GM20000 (cell line): Measurements from ENCODE around the gene PRPF38B.
"Not testable (repeated sequence)": the region's sequence is repeated elsewhere in the genome, so short reads cannot be mapped to it uniquely, and the experiment has no call there.

Source experiments
- DNase-seq: peaks from one replicate; pipeline ENCODE4 v3.0.0; 2012; ENCODE audit warnings: low spot score
- TF ChIP-seq, protein P1 (sequence below): IDR thresholded peaks from 2 replicates; pipeline ENCODE4 v1.5.1; 2012; ENCODE audit warnings: mild to moderate bottlenecking, control low read depth; ENCODE audit errors: extremely low read depth, missing control alignments

The PRPF38B gene

DNA sequence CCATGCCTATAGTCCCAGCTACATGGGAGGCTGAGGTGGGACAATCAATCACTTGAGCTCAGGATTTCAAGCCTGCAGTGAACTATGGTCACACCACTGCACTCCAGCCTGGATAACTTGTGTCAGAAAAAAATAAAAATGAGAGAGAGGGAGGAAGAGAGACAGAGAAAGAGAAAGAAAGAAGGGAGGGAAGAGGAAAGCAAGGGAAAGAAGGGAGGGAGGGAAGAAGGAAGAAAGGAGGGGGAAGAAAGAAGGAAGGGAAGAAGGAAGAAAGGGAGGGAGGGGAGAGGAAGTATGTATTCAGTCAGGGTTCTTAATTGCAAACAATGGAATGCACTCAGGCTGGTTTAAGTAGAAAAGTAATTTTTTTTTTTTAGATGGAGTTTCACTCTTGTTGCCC lies 23.3 kb upstream of the PRPF38B start:
- TF ChIP-seq, protein P1, sequence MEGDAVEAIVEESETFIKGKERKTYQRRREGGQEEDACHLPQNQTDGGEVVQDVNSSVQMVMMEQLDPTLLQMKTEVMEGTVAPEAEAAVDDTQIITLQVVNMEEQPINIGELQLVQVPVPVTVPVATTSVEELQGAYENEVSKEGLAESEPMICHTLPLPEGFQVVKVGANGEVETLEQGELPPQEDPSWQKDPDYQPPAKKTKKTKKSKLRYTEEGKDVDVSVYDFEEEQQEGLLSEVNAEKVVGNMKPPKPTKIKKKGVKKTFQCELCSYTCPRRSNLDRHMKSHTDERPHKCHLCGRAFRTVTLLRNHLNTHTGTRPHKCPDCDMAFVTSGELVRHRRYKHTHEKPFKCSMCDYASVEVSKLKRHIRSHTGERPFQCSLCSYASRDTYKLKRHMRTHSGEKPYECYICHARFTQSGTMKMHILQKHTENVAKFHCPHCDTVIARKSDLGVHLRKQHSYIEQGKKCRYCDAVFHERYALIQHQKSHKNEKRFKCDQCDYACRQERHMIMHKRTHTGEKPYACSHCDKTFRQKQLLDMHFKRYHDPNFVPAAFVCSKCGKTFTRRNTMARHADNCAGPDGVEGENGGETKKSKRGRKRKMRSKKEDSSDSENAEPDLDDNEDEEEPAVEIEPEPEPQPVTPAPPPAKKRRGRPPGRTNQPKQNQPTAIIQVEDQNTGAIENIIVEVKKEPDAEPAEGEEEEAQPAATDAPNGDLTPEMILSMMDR: no peak
- no peak for DNase-seq

DNA sequence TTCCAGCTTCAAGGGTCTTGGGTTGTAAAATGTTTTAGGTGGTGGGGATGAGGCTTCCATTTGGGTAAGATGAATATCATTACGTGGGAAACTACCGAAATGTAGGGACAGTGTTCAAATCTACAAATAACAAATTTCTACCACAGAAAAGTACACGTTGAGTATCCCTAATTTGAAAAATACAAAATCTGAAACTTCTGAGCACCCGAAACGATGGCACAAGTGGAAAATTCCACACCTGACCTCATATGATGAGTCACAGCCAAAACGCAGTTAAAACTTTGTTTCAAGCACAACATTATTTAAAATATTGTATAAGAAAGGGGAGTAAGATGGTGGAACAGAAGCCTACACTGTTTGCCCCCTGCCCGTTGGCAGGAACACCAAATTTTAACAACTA lies 22.4 kb upstream of the PRPF38B start:
- TF ChIP-seq, protein P1: no peak
- no peak for DNase-seq

DNA sequence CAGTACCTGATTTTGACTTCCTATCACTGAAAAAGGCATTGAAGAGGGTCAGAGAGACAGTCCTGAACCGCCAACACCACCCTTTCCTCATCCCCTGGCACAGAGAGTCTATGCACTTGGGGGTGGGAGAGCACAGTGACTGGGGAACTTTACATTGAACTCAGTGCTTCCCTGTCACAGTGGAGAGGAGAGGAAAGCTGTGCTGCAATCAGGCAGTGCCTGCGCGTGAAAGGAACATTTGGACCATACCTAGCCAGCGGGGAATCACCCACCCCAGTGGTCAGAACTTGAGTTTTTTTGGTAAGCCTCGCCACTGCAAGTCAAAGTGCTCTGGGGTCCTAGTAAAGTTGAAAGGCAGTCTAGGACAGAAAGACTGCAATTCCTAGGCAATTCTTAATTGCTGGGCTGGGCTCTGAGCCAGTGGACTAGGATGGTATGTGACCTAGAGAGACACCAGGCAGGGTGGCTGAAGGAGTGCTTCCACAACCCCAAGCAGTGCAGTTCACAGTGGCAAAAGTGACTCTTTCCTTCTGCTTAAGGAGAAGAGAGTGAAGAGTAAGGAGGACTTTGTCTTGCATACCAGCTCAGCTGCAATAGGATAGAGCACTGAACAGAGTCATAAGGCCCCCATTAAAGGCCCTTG lies 21.9 kb upstream of the PRPF38B start:
- TF ChIP-seq, protein P1: no peak
- DNase-seq: no peak

DNA sequence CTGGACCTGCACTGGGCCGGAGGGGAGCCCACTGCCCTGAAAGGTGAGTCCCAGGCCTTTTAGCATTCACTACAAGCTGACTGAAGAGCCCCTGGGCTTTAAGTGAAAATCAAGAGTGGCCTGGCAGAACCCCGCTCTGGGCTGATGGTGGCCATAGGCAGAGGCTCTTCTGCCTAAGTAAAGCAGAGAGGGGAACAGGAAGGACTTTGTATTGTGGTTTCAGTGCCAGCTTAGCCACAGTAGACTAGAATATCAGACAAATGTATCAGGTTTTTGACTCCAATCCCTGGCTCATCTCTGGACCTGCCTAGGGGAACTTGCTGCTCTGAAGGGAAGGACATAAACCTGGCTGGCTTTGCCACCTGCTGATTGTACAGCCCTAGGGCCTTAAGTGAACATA lies 21.0 kb upstream of the PRPF38B start:
- DNase-seq: no peak
- TF ChIP-seq, protein P1: no peak

DNA sequence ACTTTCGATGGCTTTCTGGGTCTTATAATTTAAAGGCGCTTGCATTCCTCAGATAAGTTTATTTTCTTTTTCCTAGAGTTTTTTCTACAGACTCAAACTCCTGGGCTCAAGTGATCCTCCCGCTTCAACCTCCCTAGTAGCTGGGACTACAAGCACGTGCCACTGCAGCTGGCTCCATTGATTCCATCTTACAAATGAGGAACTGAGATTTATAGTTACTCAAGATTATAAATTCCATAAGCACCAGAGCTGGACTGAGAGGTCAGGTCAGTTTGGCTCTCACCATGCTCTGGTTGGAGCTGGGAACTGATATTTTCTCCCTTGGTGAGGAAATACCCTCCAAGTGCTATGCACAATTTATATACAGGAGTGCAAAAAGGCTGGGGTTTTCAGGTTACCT lies 13.4 kb upstream of the PRPF38B start:
- TF ChIP-seq, protein P1: no peak
- DNase-seq: no peak

DNA sequence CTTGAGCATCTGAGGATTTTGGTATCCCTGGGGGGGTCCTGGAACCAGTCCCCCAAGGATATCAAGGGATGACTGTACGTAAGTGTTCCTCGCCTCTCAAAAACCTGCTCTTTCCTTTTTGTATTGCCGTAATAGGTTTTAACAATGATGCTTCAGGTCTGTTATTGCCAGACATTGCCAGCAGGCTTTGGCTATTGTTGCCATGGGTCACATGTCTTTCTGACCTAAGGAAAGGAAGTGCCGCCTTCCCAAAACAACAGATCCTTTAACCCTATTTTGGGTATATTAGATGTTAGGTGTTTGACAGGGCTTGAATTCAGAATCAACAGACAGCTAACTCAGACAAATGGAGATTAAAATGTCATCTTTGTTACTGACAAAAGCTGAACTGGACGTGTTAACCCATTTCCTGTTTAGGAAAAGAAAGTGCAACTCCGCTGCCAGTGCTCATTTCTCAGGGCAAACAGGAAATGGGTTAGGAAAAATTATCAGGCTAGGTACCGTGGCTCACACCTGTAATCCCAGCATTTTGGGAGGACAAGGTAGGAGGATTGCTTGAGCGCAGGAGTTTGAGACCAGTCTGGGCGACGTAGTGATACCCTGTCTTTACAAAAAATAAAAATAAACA lies 12.4 kb upstream of the PRPF38B start:
- no peak for DNase-seq

DNA sequence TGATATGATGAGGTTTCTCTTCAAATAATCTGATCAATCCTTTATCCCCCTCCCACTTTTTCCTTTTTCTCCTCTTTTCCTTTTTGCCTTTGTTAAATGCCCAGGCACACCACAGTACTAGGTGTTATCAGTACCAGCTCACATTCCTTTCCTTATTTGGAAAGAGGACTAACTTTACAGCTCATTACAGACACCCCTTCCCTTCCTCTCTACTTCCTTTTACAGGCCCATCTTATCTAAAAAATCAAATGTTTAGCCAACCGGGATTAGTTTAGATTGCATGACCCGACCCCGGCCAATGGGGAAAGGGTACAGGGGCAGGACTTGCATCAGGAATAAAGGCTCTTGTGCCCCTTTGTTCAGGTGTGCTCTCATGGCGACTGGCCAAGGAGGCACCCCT lies 10.4 kb upstream of the PRPF38B start:
- not testable (repeated sequence) for DNase-seq

More for the DNA sequence above, 12.4 kb upstream of the PRPF38B start:
- TF ChIP-seq, protein P1: no peak

DNA sequence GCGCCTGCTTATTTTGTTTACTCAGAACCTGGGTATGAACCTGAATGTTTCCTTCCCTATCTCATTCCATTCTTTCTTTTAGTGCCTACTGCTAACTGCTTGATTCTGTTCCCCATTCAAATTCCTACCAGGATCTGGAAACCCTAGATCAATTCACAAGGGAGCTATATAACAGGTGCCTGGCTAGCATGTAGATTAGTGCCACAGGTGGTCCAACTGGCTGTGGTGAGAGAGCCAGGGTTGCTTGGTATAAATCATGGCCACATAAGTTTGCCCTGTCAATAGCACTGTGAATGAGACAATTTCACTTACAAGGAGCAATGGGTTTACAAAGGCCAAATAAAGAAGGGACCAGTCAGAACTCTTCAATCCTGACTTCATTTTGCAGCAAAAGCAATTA lies 6.6 kb upstream of the PRPF38B start:
- TF ChIP-seq, protein P1: no peak
- DNase-seq: no peak
